ENCODE results near the gene MDFIC2.

MDFIC2 gene

DNA sequence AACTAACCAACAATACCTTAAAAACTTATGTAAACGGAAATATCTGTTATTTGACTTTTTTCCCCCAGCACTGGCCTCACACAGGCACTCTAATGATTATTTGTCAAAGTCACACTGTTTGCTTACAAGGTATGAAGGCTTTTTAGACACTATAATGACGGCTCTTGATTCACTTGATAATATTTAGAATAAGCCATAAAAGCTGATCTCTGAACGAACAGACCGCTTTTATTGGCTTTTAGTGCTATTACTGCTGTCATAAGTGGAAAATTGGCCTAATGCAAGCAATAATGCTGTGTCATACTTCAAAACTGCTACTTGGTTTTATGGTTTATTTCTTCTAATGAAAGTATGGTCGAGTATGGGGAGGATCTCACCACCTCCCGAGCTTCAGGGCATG is 35.1 kb downstream of the MDFIC2 start:
- TF ChIP-seq, protein P1, sequence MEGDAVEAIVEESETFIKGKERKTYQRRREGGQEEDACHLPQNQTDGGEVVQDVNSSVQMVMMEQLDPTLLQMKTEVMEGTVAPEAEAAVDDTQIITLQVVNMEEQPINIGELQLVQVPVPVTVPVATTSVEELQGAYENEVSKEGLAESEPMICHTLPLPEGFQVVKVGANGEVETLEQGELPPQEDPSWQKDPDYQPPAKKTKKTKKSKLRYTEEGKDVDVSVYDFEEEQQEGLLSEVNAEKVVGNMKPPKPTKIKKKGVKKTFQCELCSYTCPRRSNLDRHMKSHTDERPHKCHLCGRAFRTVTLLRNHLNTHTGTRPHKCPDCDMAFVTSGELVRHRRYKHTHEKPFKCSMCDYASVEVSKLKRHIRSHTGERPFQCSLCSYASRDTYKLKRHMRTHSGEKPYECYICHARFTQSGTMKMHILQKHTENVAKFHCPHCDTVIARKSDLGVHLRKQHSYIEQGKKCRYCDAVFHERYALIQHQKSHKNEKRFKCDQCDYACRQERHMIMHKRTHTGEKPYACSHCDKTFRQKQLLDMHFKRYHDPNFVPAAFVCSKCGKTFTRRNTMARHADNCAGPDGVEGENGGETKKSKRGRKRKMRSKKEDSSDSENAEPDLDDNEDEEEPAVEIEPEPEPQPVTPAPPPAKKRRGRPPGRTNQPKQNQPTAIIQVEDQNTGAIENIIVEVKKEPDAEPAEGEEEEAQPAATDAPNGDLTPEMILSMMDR (IDR thresholded peaks at IDR 0.05) = no peak
- DNase-seq = no peak
- Mint-ChIP-seq H3K4me3 (no peak overlapping the region), H3K27ac (no peak overlapping the region), H3K9me3 (no peaks in the 10 kb centered on the region), H3K27me3 (ENCODE audit: low read depth, poor library complexity) (no peaks in the 10 kb centered on the region), H3K36me3 (ENCODE audit: low read depth) (no peaks in the 10 kb centered on the region), H3K4me1 (no peaks in the 10 kb centered on the region)

DNA sequence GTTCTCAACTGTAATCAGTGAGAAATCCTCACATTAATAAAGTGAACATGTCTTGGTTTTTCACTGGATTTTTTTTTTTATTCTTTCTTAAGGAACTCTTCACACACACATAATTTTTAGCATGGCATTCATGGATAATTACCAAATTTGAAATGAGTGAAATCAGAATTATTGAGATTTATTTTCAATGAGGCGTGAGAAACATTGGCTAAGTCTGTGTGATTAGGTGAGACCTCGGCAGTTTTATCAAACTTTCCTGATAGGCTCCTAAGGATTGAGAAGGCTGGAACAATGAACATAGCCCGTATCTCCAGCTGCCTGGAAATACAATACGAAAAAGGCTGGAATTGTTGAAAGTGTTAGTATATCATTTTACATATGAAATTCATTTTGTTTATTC is 35.5 kb downstream of the MDFIC2 start:
- Mint-ChIP-seq H3K4me1 (no peaks in the 10 kb centered on the region), H3K36me3 (ENCODE audit: low read depth) (no peaks in the 10 kb centered on the region), H3K4me3 (no peak overlapping the region), H3K27me3 (ENCODE audit: low read depth, poor library complexity) (no peaks in the 10 kb centered on the region), H3K9me3 (no peaks in the 10 kb centered on the region), H3K27ac (no peak overlapping the region)
- no peak for DNase-seq
- TF ChIP-seq, protein P1 (IDR thresholded peaks at IDR 0.05) = no peak

DNA sequence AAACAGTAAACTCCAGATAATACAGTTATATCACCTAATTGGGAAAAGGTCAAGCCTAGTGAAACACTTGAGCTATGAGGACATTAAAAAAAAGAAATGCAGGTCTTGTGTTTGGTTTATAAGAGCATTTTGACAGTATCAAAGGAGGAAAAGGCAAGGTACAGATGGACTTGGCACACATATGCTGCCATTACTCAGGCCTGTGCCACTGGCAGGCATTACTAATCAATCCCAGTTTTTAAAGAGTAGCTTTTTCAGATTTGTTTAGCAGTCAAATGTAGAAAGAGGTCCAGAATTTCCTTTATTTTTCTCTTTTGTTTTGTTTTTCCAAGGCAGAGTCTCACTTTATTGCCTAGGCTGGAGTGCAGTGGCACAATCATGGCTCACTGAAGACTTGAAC is 38.9 kb downstream of the MDFIC2 start:
- Mint-ChIP-seq H3K27ac (no peak overlapping the region), H3K9me3 (no peaks in the 10 kb centered on the region), H3K4me1 (no peaks in the 10 kb centered on the region), H3K27me3 (ENCODE audit: low read depth, poor library complexity) (no peaks in the 10 kb centered on the region), H3K36me3 (ENCODE audit: low read depth) (no peaks in the 10 kb centered on the region), H3K4me3 (no peak overlapping the region)
- no peak for DNase-seq
- TF ChIP-seq, protein P1 (IDR thresholded peaks at IDR 0.05) = no peak

DNA sequence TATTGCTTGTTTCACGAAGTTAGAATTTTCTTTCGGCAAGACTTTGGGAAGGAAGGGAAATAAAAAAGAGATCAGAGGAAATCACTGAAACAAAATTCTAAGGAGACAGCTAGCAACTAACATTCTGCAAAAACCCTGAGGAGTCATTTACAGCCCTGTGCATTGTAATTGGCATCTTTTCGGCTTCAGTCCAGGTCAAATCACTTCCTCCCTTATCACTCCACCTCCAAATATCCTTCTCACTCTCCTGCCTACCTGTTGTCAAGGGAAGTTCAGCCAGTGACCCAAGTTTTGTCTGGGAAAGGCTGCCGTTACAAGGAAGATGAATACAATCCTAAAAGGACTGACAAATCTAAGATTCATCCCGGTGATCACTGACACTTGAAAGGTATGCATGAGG is 39.6 kb downstream of the MDFIC2 start:
- TF ChIP-seq, protein P1 (IDR thresholded peaks at IDR 0.05) = no peak
- H3K9me3 Mint-ChIP-seq = no peaks in the 10 kb centered on the region

DNA sequence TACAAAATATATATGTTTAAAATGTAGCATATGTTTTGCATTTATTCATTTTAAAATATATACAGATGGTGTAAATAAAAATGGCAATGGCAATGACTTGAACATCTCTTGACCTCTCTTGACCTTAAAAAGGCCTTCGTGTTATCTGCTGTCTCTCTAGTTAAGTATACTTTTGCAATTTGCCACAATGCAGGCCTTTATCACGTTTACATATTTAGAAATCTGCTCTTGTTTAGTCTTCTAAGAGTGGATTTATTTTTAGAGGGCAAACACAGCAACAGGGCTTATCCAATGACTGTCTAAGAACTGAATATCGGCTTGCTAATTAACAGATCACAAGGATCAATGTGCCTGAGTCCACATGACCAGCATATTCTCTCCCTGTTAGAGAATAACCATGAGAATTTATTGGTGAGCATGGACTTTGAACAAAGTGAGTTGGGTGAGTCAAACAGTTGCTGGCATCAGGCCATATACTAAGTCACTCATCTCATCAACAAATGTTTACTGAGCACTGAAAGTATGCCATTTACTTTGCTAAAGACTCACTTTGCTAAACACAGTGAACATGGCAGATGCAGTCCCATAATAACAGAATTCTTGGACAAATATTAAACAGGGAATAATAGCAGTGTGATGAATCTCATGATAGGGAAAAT is 48.2 kb downstream of the MDFIC2 start:
- Mint-ChIP-seq H3K9me3 (no peaks in the 10 kb centered on the region), H3K4me3 (no peak overlapping the region), H3K27me3 (ENCODE audit: low read depth, poor library complexity) (peaks cover 4% of the 10 kb centered on the region), H3K27ac (no peak overlapping the region), H3K36me3 (ENCODE audit: low read depth) (no peaks in the 10 kb centered on the region), H3K4me1 (no peaks in the 10 kb centered on the region)
- TF ChIP-seq, protein P1 (IDR thresholded peaks at IDR 0.05) = no peak
- DNase-seq = no peak

More for the DNA sequence above, 39.6 kb downstream of the MDFIC2 start:
- Mint-ChIP-seq H3K4me3 (no peak overlapping the region), H3K36me3 (ENCODE audit: low read depth) (no peaks in the 10 kb centered on the region), H3K27me3 (ENCODE audit: low read depth, poor library complexity) (no peaks in the 10 kb centered on the region), H3K4me1 (no peaks in the 10 kb centered on the region), H3K27ac (peak overlapping the region; percentile 38)
- DNase-seq = no peak

DNA sequence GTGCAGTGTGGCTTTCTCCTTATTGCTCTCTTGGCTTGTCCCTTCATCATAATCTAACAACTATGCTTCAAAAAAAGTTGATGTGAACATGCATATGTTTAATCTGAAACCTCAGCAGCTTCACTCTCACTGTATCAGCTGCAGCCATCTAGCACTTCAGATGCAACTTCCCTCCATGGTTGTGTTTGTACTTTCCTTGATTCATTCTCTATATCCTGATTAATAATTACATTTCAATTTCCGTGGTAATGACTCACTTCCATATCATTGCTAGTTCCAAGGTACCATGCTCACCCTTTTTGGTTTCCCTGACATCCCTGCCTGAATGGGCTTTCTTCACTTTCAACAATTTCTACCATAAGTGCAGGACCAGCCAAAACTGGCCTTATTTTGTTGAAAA is 51.2 kb downstream of the MDFIC2 start:
- Mint-ChIP-seq H3K9me3 (no peaks in the 10 kb centered on the region), H3K36me3 (ENCODE audit: low read depth) (no peaks in the 10 kb centered on the region)
- TF ChIP-seq, protein P1 (IDR thresholded peaks at IDR 0.05) = no peak

More for the DNA sequence above, 51.2 kb downstream of the MDFIC2 start:
- H3K27me3 Mint-ChIP-seq (ENCODE audit: low read depth, poor library complexity) = peaks cover 4% of the 10 kb centered on the region
- no peak for DNase-seq
- no peak overlapping the region for H3K27ac Mint-ChIP-seq
- H3K4me1 Mint-ChIP-seq = no peaks in the 10 kb centered on the region
- no peak overlapping the region for H3K4me3 Mint-ChIP-seq

Measured in nephron progenitor cell (in vitro differentiated cells).